NCI-H1436 (cell line): ENCODE results near the gene KCNK3.
"Not testable (repeated sequence)": the region's sequence is repeated elsewhere in the genome, so short reads cannot be mapped to it uniquely, and the experiment has no call there.

ENCODE experiments used
- DNase-seq: peaks from one replicate; lab custom pipeline; 2025; lab: John Stamatoyannopoulos, UW

Gene KCNK3

DNA sequence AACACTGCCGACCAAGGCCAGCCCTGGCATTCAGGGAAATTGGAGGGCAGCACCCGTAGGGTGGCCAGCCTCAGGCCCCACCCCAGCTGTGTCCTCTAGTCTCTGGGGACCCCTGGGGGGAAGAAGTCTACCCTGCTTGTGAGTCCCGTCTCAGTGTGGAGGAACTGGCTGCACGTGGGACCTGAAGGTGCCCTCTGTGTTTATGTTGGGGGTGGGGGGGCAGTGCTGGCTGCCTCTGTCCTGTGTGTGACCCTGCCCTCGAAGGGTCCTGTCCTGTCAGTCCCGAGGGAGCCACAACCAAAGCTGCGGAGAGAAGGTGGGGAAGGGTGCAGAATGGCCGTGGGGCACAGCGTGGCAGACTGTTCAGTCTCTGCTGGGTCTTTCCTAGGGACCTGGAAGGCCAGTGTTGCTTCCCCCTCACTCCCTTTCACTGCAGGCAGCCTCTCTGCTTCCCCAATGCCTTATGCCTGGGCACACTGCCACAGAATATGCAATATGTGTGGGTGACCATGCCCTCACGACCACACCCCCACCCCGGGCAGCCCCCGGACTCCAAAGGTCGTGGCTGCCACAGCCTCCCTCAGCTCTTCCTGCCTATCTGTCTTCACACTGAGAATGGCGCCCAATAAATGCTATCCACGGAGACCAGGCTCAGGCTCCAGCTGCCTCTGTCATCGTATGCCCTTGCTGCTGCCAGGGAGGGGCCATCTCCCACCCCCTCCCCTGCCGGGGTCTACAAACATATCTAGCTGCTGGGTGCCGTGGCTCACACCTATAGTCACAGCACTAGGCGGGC lies 38.2 kb downstream of the KCNK3 start:
- DNase-seq = no peak

DNA sequence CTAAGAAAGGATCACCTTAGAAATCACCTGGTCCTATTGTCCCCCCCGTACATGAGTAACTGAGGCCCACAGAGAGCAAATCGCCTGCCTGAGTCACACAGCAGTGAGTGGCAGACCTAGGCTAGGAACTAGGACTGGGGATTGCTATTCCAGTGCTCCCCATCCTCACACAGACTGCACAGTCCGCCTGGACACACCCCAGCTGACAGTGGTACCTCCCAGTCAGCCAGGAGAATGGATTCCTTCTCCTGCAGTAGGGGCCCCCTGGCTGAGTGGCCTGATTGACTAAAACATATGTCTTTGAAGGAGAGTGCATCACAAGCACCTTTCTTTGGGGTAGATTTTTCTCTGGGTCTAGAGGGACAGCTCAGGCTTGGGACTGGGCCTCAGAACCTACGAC lies 39.2 kb downstream of the KCNK3 start:
- no peak for DNase-seq

DNA sequence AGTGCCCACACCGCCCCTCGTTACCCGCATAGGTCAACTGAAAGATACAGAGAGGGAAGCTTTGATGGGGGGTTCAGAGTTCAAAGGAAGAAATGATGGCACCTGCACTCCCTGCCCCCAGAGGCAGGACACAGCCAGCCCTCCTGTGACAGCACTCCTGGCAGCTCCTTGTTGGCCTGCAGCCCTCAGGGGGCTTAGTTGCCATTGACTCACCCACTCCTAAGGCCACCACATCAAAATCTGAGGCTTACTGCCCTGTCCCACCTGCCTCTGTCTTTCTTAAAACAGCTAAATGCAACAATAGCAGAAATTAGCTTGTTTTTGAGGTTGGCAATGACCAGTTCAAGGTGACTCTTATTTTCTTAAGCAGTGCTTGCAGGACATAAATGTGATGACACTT lies 39.9 kb downstream of the KCNK3 start:
- no peak for DNase-seq

DNA sequence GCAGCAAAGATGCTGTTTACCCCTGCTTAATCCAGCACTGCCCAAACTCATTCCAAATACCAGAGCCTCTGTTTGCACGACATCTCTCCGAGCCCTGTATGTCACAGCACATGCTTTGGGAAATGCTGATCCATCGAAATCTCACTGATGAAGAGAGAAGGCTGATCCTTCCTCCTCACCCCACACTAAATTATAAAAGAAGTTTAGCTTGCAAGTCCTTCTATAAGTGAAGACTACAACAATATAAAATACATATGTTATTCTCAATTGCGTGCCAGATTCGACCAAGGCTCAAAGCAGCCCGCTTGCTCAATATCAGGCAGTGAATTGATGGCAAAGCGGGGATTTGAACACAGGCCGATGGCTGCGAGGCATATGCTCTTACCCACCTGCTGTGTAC lies 40.9 kb downstream of the KCNK3 start:
- no peak for DNase-seq

DNA sequence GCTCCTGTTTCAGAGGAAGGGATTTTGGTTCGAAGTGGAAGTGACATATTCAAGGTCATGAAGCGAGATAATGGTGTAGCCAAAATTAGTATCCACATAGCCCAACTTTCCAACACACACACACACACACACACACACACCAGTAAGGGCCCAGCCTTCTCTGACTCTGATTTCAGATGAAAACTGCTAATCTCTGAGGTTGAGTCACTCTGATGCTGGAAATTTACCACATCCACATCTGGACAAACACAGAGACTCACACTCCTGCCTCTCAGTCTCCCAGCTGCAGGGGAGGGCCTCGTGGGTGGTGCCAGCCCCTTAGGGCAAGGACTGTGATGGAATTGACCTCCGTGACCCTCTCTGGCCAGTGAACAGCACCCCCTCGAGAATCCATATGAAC lies 42.6 kb downstream of the KCNK3 start:
- no peak for DNase-seq

DNA sequence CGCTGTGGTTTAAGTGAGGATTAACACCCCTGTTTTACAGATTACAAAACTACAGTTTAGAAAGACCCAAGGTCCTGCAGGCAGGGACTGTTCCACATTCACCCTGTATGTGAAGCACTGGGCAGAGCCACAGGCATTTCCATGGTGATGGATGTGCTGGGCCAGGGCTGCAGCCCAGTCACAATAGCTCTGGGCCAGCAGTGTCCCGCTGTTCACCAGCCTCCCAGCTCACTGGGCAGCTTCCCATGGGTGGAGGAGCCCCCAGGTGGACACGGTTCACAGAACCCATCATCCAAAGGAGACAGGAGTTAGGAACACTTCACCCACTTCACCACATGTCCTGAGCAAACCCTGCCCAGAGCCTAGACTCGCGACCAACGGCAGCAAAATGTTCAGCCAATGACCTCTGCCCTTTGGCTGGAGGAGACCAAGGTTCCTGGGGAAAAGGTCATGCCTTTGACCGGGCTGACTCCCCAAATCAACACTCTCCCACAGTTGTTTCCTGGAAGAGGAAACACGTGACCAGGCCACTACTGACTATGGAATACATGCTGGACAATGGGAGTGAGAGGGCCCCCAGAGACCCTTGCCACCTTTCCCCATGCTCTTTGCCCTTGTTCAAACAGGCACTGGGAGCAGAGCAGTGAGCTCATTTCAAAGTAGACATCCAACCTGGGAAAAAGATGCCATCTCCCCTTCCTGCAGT lies 43.5 kb downstream of the KCNK3 start:
- no peak for DNase-seq

DNA sequence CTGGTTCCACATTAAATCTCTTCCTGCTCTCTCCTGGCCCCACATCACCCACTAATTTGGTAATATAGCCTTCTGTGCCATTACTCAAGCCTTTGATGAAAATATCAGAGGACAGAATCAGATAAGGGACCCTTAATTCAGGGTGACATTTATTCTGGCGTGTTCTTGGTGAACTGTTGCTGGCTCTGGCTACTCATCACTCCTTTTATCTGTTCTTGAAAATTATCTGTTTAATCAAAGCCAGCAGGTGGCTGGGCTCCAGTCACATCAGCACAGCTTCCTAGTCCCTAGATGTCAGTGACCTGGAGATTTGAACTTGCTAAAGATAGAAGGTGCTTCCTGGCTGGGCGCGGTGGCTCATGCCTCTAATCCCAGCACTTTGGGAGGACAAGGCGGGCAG lies 44.7 kb downstream of the KCNK3 start:
- no peak for DNase-seq

DNA sequence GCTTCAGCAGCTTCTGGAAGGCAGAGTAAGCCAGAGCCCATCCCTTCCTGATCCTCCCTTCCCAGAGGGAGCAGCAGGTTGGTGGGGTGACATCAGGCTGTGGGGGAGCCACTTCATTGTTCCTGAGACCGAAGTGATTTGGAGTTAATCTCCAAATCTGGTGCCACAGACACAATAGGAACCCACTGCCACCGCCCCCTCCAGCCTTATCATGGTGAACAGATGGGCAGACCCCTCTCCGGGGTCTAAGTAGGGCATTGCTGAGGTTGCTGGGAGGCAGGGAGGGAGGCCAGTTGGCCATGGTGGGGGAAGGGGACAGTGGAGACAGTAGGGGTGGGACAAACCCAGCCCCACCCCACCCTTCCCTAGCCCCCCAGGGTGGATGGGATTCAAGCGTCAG lies 46.0 kb downstream of the KCNK3 start:
- no peak for DNase-seq

DNA sequence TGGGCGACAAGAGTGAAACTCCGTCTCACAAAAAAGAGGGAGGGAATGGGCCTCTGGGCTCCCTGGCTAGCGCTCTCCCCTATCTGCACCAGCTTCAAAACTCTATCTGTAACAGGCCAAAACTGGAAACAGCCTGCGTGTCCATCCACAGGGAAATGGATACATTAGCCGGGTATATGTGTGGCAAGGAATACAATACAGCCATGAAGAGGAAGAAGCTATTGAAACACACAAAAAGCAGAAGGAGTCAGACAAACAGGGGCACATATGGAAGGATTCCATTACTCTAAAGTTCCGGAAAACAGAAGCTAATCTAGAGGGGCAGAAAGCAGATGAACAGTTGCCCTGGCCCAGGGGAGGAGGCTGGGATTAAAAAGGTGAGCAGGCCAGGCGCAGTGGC lies 47.0 kb downstream of the KCNK3 start:
- no peak for DNase-seq

DNA sequence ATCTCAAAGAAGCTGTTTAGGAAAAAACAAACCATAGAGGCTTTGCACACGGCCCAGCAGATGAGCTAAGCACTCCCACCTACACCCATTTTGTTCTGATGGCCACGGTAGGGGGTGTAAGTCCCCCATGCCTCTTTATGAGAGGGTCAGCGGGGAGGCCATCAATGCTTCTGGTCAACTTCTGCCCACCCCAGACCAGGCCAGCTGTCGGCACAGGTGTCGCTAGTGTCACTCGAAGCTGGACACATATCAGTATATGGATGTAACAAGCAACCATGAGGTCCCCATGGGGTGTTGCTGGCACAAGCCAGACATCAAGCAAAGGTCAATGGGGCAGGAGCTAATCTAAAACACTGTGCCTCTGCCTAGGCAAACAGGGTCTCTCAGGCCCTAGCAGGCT lies 47.8 kb downstream of the KCNK3 start:
- DNase-seq = no peak

DNA sequence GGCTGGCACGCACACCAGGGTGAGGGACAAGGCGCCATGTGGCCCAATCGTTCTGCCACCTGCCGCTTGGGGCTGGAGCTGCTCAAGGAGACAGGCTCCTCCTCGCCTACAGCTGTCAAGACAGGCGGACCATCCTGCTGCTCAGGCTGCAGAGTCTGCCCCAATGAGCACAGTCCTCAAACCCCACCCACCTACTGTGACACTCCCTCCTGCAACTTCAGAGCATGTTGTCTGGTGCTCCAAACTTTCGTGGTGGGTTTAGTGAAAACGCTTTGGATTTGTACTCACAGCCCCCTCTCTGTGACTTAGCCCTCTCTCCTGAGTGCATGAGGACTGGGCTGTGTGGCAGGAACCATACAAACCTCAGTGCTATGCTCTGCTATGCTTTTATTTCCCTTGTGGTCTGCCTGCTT lies 48.4 kb downstream of the KCNK3 start:
- DNase-seq = no peak

DNA sequence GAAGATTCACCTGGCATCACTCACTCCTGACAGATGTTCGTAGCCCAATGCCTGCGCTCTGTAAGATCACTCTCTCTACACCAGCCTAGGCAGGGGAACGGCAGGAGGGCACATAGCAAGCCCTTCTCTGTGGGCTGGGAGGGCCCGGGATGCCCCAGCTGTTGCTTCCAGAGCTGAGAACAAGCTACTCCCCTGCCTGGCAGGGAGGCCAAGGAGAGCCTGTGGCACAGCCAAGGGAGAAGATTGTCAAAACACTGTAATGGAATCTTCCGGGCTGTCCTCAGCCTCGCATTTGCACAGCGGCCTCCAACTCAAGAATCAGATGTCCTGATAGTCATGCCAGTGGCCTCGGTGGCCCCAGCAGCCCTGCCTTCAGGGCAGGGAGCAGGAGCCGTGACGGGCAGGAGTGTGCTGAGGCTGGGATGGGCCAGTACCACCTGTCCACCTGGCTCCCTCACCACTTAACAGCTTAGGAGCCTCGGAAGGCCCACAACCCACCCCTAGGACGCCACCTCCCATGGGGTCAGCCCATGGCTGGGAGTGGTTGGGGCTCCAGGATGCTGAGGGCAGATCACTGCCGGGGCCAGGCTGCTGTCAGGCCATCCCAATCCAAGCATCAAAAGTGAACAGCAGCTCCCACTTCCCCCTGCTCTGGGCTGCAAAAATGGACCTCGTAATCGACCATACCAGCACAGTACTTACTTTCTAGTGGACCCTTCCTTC lies 49.7 kb downstream of the KCNK3 start:
- DNase-seq = no peak

DNA sequence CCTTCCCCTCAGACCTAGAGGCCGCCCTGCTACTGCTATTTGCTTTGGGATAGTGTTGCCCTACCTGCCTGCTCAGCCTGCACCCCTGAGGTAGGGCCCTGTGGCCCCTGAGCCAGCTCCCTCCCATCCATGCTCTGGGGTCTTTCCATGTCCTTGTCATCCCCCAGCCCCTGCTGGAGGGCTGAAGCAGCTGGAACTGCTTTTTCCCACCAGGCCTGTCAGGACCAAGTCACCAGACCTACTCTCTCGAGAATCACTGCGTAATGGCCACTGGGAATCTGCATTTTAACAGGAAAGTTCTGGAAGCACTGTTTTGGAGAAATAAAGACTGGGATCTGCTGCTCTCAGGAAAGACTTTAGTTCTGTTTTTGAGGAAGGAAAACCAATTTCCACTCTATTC lies 51.3 kb downstream of the KCNK3 start:
- DNase-seq = no peak

DNA sequence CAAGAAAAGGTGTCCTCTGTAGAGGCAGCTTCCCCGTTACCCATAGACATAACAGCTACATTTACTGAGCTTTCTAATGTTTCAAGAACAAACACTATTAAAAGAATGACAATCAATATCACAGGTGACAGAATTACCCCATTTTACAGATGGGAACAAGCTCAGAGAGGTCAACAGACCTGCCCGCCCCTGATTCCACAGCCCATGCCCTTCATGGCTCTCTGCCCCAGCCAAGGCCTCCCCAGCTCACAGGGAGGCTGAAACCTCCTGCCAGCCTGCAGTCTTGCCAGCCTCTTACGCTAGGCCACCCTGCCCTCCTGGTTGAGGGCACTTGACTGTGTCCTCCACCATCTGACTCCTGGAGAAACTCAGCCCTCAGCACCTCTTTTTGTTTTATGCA lies 52.4 kb downstream of the KCNK3 start:
- DNase-seq = no peak

DNA sequence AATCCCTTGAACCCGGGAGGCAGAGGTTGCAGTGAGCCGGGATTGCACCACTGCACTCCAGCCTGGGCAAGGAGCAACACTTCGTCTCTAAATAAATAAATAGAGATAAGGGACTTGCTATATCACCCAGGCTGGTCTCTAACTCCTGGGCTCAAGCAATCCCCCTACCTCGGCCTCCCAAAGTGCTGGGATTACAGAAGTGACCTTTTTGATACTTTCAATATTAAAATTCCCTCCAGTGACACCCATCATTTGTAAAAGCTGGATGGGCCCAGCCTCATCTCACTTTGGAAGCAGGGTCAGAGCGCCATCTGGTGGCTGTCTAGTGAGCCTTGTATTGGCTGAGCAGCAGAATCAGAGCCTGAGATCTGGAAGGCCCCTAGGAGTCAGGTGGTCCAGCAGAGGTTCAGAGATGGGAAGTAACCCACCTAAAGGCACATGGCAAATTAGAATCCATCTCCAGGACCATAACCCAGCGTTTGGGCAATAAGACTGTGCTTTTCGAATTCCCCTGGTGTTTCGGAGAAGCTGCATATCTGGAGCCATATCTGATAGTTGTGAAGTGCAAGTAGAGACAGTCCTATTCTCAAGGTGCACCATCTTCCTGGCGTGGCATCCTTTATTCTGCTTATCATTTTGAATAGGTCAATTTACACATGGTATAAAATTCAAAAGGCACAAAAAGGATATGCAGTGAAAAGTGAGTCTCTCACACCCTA lies 53.2 kb downstream of the KCNK3 start:
- DNase-seq = peak; percentile 58

DNA sequence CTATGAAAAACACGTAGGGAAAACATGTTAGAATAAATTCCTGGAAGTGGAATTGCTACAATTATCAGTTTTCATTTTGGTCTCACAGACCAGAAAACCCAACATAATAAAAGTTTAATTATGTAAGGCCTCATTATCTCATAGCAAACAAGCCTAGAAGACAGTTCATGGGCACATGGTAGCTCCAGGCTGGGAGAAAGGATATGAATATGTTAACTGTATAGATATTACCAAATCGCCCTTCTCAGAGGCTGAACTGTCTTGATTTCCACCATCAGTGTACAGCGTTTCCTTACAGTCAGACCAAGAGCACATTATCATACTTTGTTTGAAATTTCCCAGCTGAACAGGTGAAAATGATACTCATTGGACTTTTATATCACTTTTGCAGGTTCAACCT lies 54.4 kb downstream of the KCNK3 start:
- DNase-seq = no peak

DNA sequence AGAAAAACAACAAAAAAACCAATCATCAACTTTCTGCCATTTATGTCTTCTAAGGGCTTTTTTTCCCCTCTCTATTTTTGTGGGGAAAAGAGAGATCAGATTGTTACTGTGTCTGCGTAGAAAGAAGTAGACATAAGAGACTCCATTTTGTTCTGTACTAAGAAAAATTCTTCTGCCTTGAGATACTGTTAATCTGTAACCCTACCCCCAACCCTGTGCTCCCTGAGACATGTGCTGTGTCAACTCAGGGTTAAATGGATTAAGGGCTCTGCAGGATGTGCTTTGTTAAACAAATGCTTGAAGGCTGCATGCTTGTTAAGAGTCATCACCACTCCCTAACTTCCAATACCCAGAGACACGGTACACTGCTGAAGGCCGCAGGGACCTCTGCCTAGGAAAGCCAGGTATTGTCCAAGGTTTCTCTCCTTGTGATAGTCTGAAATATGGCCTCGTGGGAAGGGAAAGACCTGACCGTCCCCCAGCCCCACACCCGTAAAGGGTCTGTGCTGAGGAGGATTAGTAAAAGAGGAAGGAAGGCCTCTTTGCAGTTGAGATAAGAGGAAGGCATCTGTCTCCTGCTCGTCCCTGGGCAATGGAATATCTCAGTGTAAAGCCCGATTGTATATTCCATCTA lies 57.4 kb downstream of the KCNK3 start:
- DNase-seq = not testable (repeated sequence)

DNA sequence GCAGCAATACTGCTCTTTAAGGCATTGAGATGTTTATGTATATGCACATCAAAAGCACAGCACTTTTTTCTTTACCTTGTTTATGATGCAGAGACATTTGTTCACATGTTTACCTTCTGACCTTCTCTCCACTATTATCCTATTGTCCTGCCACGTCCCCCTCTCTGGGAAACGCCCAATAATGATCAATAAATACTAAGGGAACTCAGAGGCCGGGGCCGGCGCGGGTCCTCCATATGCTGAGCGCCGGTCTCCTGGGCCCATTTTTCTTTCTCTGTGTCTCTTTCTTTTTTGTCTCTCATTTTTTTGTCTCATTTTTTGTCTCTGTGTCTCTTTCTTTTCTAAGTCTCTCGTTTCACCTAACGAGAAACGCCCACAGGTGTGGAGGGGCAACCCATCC lies 57.9 kb downstream of the KCNK3 start:
- not testable (repeated sequence) for DNase-seq

DNA sequence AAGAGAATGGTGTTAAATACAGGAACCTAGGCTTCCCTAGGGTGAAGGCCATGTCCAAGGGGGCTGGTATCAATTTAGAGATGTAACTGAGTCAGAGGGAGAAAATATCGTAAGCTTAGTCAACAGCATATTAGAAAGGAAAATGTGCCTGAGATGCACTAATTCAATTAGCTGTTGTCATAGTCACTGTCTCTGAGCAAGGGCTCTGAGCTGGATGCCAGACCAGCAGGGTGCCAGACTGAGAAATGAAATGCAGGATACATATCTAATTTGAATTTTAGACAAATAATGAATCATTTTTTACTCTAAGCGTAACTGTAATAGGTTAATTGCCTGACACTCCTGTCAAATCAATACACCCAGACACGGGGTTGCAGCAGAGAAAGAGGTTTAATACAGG lies 60.1 kb downstream of the KCNK3 start:
- no peak for DNase-seq

DNA sequence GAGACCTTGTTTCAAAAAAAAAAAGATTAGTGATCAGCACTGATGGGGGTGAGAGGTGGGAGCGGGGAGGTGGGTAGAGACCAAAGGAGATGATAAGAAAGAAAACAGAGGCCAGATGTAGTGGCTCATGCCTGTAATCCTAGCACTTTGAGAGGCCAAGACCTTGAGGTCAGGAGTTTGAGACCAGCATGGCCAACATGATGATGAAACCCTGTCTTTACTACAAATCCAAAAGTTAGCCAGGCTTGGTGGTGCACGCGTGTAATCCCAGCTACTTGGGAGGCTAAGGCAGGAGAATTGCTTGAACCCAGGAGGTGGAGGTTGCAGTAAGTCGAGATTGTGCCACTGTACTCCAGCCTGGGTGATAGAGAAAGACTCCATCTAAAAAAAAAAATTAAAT lies 62.0 kb downstream of the KCNK3 start:
- DNase-seq = no peak

DNA sequence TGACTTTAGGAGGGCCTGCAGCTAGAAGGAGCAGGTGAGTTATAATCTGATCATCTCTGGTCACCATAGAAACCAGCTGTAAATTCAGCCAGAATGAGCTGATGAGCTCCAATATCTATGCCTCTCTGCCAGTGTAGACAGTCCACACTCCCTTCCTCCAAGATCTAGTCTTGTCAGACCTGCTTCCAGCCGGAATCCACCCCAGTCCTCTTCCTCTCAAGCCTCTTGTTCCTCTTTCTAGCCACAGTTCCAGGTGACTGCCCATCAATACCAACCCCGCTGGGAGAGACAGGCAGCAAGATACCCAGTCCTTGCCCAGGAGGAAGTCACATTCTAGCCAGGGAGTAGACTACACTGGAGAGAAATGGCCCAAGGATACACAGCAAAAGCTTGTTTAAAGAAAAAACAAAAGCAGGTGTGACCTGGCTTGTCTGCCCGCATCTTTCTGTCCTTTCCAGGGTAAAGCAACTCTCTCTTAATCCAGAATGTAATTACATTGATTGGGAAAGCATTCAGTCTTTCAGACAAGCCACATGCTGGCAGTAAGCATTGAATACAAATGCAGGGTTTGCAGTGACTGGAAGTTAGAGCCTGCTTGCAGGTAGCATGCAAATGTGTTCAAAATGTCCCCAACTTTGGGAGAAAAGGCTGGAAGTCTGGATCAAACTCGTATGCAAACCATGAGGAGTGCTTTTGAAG lies 62.6 kb downstream of the KCNK3 start:
- DNase-seq = no peak
